HEK293T (cell line): ENCODE measurements around the gene DUOX1.

ENCODE experiments used
- CTCF ChIA-PET: fragments of 350-600 bp; formaldehyde crosslinking; extraction: SDS; loops from one replicate; lab custom pipeline; 2021; ENCODE audit warnings: antibody characterized with exemption, inconsistent platforms; lab: Yijun Ruan, JAX
- POLR2A ChIA-PET: fragments of 350-600 bp; formaldehyde crosslinking; extraction: SDS; loops from one replicate; lab custom pipeline; 2020; ENCODE audit warnings: antibody characterized with exemption, inconsistent platforms; lab: Yijun Ruan, JAX
- DNase-seq: peaks from one replicate; pipeline ENCODE4 v3.0.0; 2012; ENCODE audit warnings: mixed read lengths; ENCODE audit errors: extremely low spot score
- ARNT ChIP-seq: fragments of 450-650 bp; IDR thresholded peaks from 2 replicates; pipeline ENCODE4 v1.6.1; 2017; ENCODE audit warnings: mild to moderate bottlenecking
- BHLHE40 ChIP-seq: fragments of 450-650 bp; IDR thresholded peaks from 2 replicates; pipeline ENCODE4 v1.6.1; 2016; ENCODE audit warnings: mild to moderate bottlenecking, moderate library complexity, borderline replicate concordance
- CTBP1 ChIP-seq: fragments of 450-650 bp; IDR thresholded peaks from 2 replicates; pipeline ENCODE4 v1.6.1; 2016; ENCODE audit warnings: borderline replicate concordance
- ELF4 ChIP-seq: fragments of 450-650 bp; IDR thresholded peaks from 2 replicates; pipeline ENCODE4 v1.6.1; 2017; ENCODE audit warnings: antibody characterized with exemption
- FOXA1 ChIP-seq: fragments of 450-650 bp; IDR thresholded peaks from 2 replicates; pipeline ENCODE4 v1.6.1; 2016; ENCODE audit warnings: mild to moderate bottlenecking
- FOXK2 ChIP-seq: fragments of 450-650 bp; IDR thresholded peaks from 2 replicates; pipeline ENCODE4 v1.6.1; 2016; ENCODE audit warnings: mild to moderate bottlenecking
- FOXM1 ChIP-seq: fragments of 450-650 bp; IDR thresholded peaks from 2 replicates; pipeline ENCODE4 v1.6.1; 2017; ENCODE audit warnings: mild to moderate bottlenecking, borderline replicate concordance
- HDGF ChIP-seq: fragments of 450-650 bp; IDR thresholded peaks from 2 replicates; pipeline ENCODE4 v1.6.1; 2017; ENCODE audit warnings: antibody characterized with exemption, borderline replicate concordance
- L3MBTL2 ChIP-seq: fragments of 450-650 bp; conservative IDR thresholded peaks from 2 replicates; pipeline ENCODE4 v1.6.1; 2016; ENCODE audit warnings: mild to moderate bottlenecking
- LEF1 ChIP-seq: fragments of 450-650 bp; IDR thresholded peaks from 2 replicates; pipeline ENCODE4 v1.6.1; 2017; ENCODE audit warnings: mild to moderate bottlenecking, borderline replicate concordance
- NFRKB ChIP-seq: fragments of 450-650 bp; IDR thresholded peaks from 2 replicates; pipeline ENCODE4 v1.6.1; 2016; ENCODE audit warnings: mild to moderate bottlenecking, moderate library complexity
- PKNOX1 ChIP-seq: fragments of 450-650 bp; IDR thresholded peaks from 2 replicates; pipeline ENCODE4 v1.6.1; 2016
- SP1 ChIP-seq: fragments of 450-650 bp; IDR thresholded peaks from 2 replicates; pipeline ENCODE4 v1.6.1; 2017
- SUZ12 ChIP-seq: fragments of 450-650 bp; IDR thresholded peaks from 2 replicates; pipeline ENCODE4 v1.6.1; 2016; ENCODE audit warnings: mild to moderate bottlenecking
- TARDBP ChIP-seq: fragments of 450-650 bp; IDR thresholded peaks from 2 replicates; pipeline ENCODE4 v1.6.1; 2016
- ZNF384 ChIP-seq: fragments of 450-650 bp; IDR thresholded peaks from 2 replicates; pipeline ENCODE4 v1.6.1; 2016

Gene DUOX1

GRCh38 chr15:45157974-45158373 lies 28.2 kb downstream of the DUOX1 start:
- ChIA-PET POLR2A (no interaction called here), CTCF (interaction anchor here (0.9 kb wide), 1 partner anchor 31 kb away, joined by 3 read pairs; no protein-coding TSS in a partner anchor)
- DNase-seq = no peak
- TF ChIP-seq PKNOX1 (no peak), FOXM1 (no peak), LEF1 (no peak), SUZ12 (no peak), TARDBP (no peak), CTBP1 (no peak), ZNF384 (no peak), BHLHE40 (no peak)

- CTCF ChIA-PET = no interaction called here
These were observed 31.9 kb downstream of the DUOX1 start for GRCh38 chr15:45161666-45162065.

GRCh38 chr15:45162771-45163507 lies 33.1 kb downstream of the DUOX1 start:
- TF ChIP-seq LEF1 (no peak), BHLHE40 (no peak), FOXK2 (no peak), TARDBP (no peak), SUZ12 (no peak), FOXM1 (no peak), CTBP1 (no peak), PKNOX1 (no peak), ARNT (no peak), HDGF (no peak), FOXA1 (no peak), ELF4 (no peak), NFRKB (no peak), SP1 (no peak), ZNF384 (no peak), L3MBTL2 (no peak)
- ChIA-PET CTCF (interaction anchor here (0.5 to 2.0 kb wide), 14 partner anchors 13 to 351 kb away, joined by 3 to 12 read pairs (median 4); a partner anchor contains a TSS), POLR2A (interaction anchor here (0.6 to 2.3 kb wide), 4 partner anchors 23 to 239 kb away, joined by 3 to 8 read pairs (median 7); partner anchors contain the start of gene SHF)
- peak; percentile 80 for DNase-seq

More at GRCh38 chr15:45161666-45162065, 31.9 kb downstream of the DUOX1 start:
- no peak for DNase-seq
- POLR2A ChIA-PET = interaction anchor here (1.1 kb wide), 1 partner anchor 118 kb away, joined by 5 read pairs; no protein-coding TSS in a partner anchor
- TF ChIP-seq SP1 (no peak), CTBP1 (no peak), SUZ12 (no peak), TARDBP (no peak), PKNOX1 (no peak), BHLHE40 (no peak), ZNF384 (no peak), FOXM1 (no peak), NFRKB (no peak), ARNT (no peak), FOXA1 (no peak), FOXK2 (no peak), LEF1 (no peak)

GRCh38 chr15:45163508-45163856 lies 33.7 kb downstream of the DUOX1 start:
- POLR2A ChIA-PET = interaction anchor here (0.6 to 2.3 kb wide), 4 partner anchors 25 to 239 kb away, joined by 3 to 8 read pairs (median 7); partner anchors contain the start of gene SHF
- no peak for DNase-seq
- CTCF ChIA-PET = interaction anchor here (0.5 to 2.0 kb wide), 14 partner anchors 12 to 350 kb away, joined by 3 to 12 read pairs (median 4); a partner anchor contains a TSS
- TF ChIP-seq SP1 = no peak
- TF ChIP-seq LEF1 = no peak
- no peak for TF ChIP-seq SUZ12
- TF ChIP-seq ARNT = no peak
- no peak for TF ChIP-seq BHLHE40
- TF ChIP-seq PKNOX1 = no peak
- no peak for TF ChIP-seq L3MBTL2
- TF ChIP-seq CTBP1 = no peak
- TF ChIP-seq NFRKB = no peak

- DNase-seq = no peak
- TF ChIP-seq ARNT (no peak), BHLHE40 (no peak), LEF1 (no peak), L3MBTL2 (no peak), FOXA1 (no peak), CTBP1 (no peak), ZNF384 (no peak), FOXK2 (no peak), SUZ12 (no peak), FOXM1 (no peak)
- CTCF ChIA-PET = no interaction called here
- POLR2A ChIA-PET = interaction anchor here (1.1 to 2.3 kb wide), 3 partner anchors 33 to 237 kb away, joined by 3 to 8 read pairs (median 3); a partner anchor contains a TSS
These were observed 35.1 kb downstream of the DUOX1 start for GRCh38 chr15:45164914-45165313.
